SK-N-SH treated with all-trans-retinoic acid at 6 μM for 48 hours (cell line): ENCODE results near the gene MCCC2.

Source experiments
- ARNTL ChIP-seq: fragments of 450-650 bp; formaldehyde crosslinking; IDR thresholded peaks from 2 replicates; pipeline ENCODE4 v1.5.0; 2020; ENCODE audit warnings: low read depth, mild to moderate bottlenecking, moderate library complexity, borderline replicate concordance
- ESRRG ChIP-seq: fragments of 250-450 bp; sonication (Bioruptor Pico); IDR thresholded peaks from 2 replicates; pipeline ENCODE4 v1.6.1; 2021; ENCODE audit warnings: mild to moderate bottlenecking
- ISL1 ChIP-seq: fragments of 250-450 bp; sonication (Bioruptor Pico); IDR thresholded peaks from 2 replicates; pipeline ENCODE4 v2.1.2; 2022; ENCODE audit warnings: mild to moderate bottlenecking, moderate library complexity
- OSR1 ChIP-seq: fragments of 250-450 bp; sonication (Bioruptor Pico); IDR thresholded peaks from 2 replicates; pipeline ENCODE4 v1.8.0; 2022; ENCODE audit warnings: moderate library complexity, mild to moderate bottlenecking, inconsistent platforms
- PATZ1 ChIP-seq: fragments of 250-450 bp; sonication (Bioruptor Pico); IDR thresholded peaks from 2 replicates; pipeline ENCODE4 v1.8.0; 2020; ENCODE audit warnings: mild to moderate bottlenecking, moderate library complexity, borderline replicate concordance
- PPARA ChIP-seq: fragments of 250-450 bp; sonication (Bioruptor Pico); IDR thresholded peaks from 2 replicates; pipeline ENCODE4 v1.5.0; 2020; ENCODE audit warnings: mild to moderate bottlenecking, borderline replicate concordance
- TOX ChIP-seq: fragments of 250-450 bp; sonication (Bioruptor Pico); IDR thresholded peaks from 2 replicates; pipeline ENCODE4 v1.8.0; 2021; ENCODE audit warnings: mild to moderate bottlenecking, moderate library complexity, borderline replicate concordance
- ZFP3 ChIP-seq: fragments of 250-450 bp; sonication (Bioruptor Pico); IDR thresholded peaks from 2 replicates; pipeline ENCODE4 v1.5.0; 2020; ENCODE audit warnings: mild to moderate bottlenecking, moderate library complexity
- ZFP30 ChIP-seq: fragments of 450-650 bp; formaldehyde crosslinking; IDR thresholded peaks from 2 replicates; pipeline ENCODE4 v1.5.0; 2022; ENCODE audit warnings: mild to moderate bottlenecking, moderate library complexity
- ZNF70 ChIP-seq: fragments of 450-650 bp; formaldehyde crosslinking; IDR thresholded peaks from 2 replicates; pipeline ENCODE4 v1.5.0; 2020; ENCODE audit warnings: mild to moderate bottlenecking, moderate library complexity
- ZNF8 ChIP-seq: fragments of 450-650 bp; formaldehyde crosslinking; IDR thresholded peaks from 2 replicates; pipeline ENCODE4 v1.5.0; 2020; ENCODE audit warnings: mild to moderate bottlenecking, moderate library complexity
- TF ChIP-seq, protein P1 (sequence below): fragments of 250-450 bp; sonication (Bioruptor Pico); IDR thresholded peaks from 2 replicates; pipeline ENCODE4 v1.5.0; 2020; ENCODE audit warnings: mild to moderate bottlenecking, moderate library complexity

GRCh38 chr5:71596169-71596568 is 9.0 kb downstream of the MCCC2 start:
- TF ChIP-seq ZNF70 (CRISPR knock-in tag): no peak
- no peak for TF ChIP-seq PATZ1 (CRISPR knock-in tag)
- no peak for TF ChIP-seq OSR1 (CRISPR knock-in tag)
- TF ChIP-seq ISL1: no peak
- no peak for TF ChIP-seq ZFP30 (CRISPR knock-in tag)
- TF ChIP-seq, protein P1, sequence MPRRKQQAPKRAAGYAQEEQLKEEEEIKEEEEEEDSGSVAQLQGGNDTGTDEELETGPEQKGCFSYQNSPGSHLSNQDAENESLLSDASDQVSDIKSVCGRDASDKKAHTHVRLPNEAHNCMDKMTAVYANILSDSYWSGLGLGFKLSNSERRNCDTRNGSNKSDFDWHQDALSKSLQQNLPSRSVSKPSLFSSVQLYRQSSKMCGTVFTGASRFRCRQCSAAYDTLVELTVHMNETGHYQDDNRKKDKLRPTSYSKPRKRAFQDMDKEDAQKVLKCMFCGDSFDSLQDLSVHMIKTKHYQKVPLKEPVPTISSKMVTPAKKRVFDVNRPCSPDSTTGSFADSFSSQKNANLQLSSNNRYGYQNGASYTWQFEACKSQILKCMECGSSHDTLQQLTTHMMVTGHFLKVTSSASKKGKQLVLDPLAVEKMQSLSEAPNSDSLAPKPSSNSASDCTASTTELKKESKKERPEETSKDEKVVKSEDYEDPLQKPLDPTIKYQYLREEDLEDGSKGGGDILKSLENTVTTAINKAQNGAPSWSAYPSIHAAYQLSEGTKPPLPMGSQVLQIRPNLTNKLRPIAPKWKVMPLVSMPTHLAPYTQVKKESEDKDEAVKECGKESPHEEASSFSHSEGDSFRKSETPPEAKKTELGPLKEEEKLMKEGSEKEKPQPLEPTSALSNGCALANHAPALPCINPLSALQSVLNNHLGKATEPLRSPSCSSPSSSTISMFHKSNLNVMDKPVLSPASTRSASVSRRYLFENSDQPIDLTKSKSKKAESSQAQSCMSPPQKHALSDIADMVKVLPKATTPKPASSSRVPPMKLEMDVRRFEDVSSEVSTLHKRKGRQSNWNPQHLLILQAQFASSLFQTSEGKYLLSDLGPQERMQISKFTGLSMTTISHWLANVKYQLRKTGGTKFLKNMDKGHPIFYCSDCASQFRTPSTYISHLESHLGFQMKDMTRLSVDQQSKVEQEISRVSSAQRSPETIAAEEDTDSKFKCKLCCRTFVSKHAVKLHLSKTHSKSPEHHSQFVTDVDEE: no peak
- TF ChIP-seq TOX (CRISPR knock-in tag): no peak
- no peak for TF ChIP-seq PPARA
- TF ChIP-seq ZNF8 (CRISPR knock-in tag): no peak
- TF ChIP-seq ARNTL (CRISPR knock-in tag): no peak
- no peak for TF ChIP-seq ZFP3 (CRISPR knock-in tag)
- TF ChIP-seq ESRRG (CRISPR knock-in tag): no peak
